GM19240 (cell line): ENCODE measurements around the gene ALPP.
"Not testable (repeated sequence)": the region's sequence is repeated elsewhere in the genome, so short reads cannot be mapped to it uniquely, and the experiment has no call there.

Experiments used
- DNase-seq: peaks from one replicate; pipeline ENCODE4 v3.0.0; 2011; ENCODE audit warnings: low spot score; ENCODE audit not compliant: insufficient read length

Gene ALPP

DNA sequence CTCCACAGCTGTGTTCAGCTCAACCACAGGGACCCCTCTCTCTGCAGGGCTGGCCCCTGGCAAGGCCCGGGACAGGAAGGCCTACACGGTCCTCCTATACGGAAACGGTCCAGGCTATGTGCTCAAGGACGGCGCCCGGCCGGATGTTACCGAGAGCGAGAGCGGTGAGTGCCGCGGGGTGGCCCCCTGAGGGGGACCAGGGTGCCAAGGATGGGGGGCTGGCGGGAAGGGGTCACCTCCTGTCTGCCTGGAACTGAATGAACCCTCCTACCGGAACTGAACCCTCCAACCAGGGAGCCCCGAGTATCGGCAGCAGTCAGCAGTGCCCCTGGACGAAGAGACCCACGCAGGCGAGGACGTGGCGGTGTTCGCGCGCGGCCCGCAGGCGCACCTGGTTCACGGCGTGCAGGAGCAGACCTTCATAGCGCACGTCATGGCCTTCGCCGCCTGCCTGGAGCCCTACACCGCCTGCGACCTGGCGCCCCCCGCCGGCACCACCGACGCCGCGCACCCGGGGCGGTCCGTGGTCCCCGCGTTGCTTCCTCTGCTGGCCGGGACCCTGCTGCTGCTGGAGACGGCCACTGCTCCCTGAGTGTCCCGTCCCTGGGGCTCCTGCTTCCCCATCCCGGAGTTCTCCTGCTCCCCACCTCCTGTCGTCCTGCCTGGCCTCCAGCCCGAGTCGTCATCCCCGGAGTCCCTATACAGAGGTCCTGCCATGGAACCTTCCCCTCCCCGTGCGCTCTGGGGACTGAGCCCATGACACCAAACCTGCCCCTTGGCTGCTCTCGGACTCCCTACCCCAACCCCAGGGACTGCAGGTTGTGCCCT lies 2.9 kb downstream of the ALPP start:
- DNase-seq, result not testable (repeated sequence)

DNA sequence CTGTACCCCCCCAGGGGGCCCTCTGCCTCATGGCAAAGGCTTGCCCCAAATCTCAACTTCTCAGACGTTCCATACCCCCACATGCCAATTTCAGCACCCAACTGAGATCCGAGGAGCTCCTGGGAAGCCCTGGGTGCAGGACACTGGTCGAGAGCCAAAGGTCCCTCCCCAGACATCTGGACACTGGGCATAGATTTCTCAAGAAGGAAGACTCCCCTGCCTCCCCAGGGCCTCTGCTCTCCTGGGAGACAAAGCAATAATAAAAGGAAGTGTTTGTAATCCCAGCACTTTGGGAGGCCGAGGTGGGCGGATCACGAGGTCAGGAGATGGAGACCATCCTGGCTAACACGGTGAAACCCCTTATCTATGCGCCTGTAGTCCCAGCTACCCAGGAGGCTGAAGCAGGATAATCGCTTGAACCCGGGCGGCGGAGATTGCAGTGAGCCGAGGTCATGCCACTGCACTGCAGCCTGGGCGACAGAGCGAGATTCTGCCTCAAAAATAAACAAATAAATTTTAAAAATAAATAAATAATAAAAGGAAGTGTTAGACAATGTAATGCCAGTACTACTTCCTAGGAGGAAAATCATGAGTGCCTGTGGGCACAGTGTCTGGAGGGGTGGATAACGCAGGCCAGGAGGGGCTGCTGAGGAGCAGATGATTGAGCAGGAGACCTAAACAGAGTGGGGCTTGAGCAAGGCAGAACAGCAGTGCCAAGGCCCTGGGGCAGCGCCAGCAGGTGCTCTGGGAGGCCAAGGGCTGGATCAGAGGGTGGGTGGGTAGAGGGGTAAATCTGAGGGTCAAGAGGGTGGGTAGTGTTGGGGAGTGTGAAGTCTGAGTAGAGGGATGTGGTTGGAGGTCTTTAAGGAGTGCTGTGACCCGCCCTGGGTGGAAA lies 4.0 kb downstream of the ALPP start:
- no peak for DNase-seq

DNA sequence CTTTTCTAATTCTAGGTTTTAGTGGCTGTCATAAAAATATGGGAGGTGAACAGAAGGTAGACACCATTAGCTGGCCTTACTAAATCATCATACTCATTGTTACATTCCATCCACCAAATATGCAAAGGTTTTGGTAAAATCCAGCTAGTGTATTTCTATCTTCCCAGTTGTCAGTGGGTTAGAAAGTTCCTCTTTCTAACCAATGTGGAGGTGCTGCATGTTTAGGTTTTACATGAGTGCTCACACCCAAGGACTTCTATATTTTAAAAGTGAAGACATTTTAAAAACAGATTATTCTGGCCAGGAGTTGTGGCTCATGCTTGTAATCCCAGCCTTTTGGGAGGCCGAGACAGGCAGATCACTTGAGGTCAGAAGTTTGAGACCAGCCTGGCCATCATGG lies 5.9 kb downstream of the ALPP start:
- no peak for DNase-seq

DNA sequence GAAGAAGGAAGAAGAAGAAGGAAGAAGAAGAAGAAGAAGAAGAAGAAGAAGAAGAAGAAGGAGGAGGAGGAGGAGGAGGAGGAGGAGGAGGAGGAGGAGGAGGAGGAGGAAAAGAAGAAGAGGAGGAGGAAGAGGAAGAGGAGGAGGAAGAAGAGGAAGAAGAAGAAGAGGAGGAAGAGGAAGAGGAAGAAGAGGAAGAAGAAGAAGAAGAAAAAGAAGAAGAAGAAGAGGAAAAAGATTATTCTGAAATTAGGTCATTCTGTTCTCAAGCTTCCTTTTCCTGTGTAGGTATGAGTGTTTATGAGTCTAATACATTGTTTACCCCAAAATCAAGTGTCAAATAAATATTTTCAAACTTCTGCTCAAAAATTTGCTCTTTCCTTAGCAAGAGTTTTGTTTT lies 6.5 kb downstream of the ALPP start:
- not testable (repeated sequence) for DNase-seq

DNA sequence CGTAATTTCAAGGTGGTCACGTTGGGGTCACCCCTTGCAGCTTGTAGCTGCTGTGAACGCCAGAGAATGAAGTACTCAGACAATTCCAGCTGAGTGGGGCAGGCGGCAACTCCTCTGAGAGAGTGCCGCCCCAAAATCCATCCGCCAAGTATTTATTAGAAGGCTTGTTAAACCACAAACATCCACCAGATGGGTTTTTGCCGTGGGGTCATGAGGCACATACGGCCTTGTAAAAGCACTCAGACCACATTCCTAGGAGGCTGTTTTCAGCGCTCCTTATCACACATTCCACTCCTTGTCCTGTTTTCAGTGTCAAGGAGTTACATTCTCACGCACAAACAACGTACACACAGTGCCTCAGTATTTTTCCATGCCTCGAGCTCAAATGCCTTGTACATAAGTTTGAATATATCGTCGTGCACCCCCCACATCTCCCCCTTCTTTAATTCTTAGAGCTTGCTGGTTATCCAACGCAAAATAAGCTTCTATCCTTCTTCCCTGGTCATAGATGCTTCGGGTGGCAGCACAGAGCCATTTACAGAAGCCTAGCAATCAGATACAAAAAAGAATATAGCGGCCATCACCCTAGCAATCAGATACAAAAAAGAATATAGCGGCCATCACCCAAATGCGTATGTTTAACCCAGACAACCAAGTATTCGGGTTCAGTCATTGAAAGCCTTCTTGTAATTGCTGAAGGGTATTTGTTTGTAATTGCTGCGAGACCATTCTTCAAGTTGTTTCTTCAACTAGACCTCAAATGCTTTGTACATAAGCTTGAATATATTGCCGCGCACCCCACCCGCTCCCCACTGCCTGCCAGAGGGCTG lies 7.3 kb downstream of the ALPP start:
- DNase-seq, result no peak

DNA sequence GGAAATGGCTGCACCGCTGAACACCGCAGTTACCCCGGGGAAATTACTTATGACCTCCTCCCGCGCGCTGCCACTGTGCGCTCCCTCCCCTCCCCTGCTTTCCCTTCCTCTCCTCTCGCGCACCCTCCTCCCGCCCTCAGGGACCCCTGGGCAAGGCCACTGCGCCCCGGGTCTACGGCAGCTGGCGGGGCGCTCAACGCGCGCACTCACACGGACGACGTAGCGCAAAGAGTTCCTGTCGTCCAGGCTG lies 7.9 kb downstream of the ALPP start:
- DNase-seq, result no peak

DNA sequence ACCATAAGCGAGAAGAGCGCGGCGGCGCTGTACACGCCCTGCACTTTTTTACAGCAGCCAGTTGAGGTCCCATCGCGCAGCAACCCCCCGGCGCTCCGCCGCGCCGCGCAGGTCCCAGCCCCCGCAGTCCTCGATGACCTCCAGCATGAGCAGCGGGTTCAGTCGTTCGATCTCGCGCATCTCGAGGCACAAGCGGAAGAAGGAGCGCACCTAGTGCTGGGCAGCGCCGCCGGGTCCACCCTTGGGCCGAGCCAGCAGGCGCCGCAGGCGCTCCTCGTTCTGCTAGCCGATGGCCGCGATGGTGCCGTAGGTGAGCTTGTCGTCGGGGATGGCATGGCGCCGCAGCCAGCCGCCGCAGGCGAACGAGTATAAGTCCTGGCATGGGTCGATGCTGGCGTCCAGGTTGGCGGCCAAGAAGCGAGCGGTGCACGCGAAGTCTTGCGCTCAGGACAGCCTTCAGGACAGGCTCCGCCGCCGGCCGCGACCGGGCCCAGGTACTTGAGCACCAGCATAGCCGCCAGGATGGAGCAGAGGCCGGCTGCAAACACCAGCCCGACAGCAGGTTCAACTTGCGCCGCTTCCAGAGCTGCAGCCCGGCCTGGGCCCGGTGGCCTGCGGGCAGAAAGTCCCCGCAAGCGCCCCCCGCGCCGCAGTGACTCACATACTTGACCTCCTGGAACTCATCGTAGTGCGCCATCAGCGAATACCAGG lies 8.3 kb downstream of the ALPP start:
- no peak for DNase-seq

DNA sequence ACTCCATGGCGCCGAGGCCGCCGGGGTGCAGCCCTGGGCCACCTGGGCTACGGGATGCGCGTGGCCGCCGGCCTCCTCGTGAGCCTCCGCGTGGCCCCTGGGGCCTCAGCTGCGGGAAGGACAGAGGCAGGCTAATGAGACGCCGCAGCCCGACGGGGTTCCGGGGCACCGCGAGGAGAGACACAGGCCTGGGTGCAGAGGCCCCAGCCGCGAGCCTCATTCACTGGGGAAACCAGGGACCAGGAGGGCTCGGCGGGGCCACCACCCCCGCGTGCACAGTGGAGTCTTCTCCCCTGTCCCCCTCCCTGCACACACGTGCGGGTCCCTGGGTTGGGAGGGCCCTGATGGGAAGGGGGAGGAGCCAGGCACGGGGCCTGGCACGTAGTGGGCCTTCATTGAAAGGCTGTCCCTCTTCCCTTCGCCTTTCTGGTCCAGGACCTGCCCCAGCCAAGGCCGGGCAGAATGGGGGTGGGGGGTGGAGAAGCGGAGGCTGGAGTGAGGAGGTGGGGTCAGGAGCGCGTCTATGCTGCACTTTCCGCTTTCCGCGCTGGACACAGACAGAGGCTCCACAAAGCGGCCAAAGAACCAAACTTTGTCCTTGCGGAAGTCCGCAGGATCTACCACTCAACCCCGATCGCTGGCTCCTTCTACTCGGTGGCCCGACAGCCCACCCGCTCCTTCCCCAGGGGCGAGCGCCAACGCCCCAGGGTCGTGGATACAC lies 9.1 kb downstream of the ALPP start:
- DNase-seq, result no peak

DNA sequence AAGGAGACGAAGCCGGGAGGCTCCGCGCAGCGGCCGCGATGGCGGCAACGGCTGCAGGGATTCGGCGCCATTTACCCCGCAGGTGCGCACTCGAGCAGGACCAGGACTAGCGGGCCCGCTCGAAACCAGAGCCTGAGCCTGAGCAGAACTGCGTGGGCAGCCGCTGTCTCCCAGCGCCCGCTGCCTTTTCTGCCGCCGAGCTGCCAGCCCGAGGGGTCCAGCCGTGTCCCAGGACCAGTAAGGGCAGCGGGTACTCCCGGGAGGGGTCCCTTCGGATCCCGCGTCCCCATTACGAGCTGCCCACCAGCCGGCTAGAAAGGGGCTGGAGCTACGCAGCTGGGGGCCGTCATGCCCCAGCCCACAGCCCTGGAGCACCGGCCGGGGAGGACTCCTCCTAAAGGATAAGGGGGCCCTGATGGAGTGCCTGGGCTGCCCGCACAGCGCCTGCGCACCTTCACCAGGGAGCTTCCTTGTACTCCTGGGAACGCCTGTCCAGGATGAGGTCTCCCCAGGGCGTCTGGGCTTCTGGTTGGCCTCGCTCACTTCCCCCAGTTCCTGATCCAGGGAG lies 9.9 kb downstream of the ALPP start:
- DNase-seq, result no peak

DNA sequence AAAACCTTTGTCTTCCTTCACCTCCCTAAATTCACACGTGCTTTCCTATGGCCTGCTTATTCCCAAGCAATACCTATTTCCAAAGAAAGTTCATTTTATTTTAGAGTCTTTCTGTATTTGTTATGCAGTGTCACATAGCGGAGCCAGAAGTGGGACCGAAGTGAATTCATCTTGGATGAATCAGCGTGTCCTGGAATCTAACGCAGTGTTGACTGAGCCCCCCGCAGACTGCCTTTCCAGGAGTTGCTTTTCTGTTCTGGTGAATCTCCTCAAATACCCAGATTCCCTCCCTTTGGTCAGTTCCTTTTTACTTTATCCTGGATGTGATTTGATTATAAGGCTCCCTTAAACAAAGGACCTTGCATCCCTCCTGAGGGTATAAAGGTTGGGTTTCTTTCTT lies 10.8 kb downstream of the ALPP start:
- no peak for DNase-seq

DNA sequence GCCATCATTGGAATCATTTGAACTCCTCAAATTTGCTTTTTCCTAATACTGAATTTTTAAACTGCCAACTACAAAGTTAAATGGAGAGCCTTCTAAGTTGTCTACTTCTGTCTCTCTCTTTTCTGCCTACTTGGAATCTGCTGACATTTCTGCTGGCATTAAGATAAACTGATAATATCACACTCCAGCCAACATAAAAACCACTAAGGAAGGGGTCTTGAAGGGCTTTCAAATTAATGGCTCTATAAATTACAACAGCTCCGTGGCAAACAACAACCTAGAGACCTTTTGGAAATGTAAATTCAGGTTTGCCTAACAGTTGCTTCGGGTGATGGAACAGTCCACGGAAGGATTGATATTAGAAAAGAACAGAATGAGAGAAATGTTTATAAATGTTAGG lies 12.1 kb downstream of the ALPP start:
- no peak for DNase-seq

DNA sequence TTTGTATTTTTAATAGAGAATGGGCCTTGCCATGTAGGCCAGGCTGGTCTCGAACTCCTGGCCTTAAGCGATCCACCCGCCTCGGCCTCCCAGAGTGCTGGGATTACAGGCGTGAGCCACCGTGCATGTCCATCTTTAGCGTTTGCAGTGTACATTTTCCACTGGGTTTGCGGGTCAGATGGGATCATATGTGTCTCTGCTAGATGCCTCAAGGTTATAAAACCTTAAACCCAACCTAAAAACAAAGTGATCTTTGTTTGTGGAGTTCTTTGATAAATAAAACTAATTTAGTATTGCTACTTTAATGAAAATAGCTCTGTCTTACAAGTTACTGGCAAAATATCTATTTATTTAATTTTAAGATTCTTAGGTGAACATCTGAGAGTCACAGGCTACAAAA lies 15.0 kb downstream of the ALPP start:
- no peak for DNase-seq

DNA sequence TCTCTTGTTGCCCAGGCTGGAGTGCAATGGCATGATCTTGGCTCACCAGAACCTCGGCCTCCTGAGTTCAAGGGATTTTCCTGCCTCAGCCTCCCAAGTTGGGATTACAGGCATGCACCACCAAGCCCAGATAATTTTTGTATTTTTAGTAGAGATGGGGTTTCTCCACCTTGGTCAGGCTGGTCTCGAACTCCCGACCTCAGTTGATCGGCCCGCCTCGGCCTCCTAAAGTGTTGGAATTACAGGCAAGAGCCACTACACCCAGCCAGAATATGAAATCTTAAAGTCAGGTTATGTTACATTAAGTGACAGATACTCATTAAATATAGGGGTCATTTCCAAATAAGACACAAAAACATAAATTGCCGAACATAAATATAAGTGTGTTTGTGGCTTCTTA lies 15.9 kb downstream of the ALPP start:
- not testable (repeated sequence) for DNase-seq

DNA sequence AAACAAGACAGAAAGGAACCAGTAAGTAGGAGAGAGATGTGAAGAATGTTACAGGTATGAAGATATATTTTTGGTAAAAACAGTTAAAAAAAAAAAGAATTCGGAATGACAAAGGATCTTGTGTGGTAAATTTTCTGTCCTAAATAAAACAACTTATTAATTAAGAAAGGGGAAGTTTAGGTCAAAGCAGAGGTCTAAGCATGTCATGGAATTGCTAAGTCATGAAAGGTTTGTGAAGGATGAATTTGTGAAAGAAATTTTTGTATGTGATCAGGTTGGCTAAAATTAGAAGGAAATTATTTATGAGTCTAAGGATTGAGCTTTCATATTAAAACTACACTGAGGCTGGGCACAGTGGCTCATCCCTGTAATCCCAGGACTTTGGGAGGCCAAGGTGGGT lies 17.0 kb downstream of the ALPP start:
- DNase-seq, result no peak

DNA sequence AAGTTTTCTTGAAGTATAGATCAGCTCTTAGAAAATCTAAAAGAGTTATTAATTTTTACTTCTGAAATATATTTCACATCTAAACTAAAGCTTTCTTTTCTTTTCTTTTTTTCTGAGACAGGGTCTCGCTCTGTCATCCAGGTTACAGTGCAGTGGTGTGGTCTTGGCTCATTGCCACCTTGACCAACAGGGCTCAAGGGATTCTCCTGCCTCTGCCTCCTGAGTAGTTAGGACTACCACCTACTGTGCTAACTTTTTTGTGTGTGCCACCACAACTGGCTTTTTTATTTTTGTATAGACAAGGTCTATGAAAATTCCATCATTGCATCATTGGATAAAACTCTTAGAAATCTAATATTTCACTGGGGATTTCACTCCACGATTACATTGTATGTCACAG lies 18.1 kb downstream of the ALPP start:
- DNase-seq, result no peak

DNA sequence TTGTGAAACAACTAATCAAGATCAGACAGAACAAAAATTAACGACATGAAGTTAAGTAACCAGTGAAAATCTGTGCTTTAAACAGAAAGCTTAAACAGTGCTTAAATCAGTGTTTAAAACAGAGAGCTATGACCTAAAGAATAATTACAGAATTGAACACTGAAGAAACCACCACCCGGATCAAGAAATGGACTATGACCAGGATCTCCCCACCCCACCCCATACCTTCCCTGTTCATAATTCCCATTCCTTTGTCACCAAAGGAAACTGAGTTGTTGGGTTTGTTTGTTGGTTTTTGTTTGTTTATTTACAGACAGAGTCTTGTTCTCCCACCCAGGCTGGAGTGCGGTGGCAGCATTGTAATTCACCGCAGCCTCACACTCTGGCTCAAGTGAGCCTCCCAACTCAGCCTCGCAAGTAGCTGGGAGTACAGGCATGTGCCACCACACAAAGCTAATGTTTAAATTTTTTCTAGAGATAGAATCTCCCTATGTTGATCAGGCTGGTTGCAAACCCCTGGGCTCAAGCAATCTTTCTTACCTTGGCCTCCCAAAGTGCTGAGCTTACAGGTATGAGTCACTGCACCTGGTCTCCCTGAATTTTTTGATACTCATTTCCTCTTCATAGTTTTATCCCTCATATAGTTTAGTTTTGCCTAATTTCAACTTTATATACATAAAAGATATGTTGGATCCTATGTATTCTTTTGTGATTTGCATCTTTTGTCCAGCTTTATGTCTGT lies 19.9 kb downstream of the ALPP start:
- DNase-seq, result no peak

DNA sequence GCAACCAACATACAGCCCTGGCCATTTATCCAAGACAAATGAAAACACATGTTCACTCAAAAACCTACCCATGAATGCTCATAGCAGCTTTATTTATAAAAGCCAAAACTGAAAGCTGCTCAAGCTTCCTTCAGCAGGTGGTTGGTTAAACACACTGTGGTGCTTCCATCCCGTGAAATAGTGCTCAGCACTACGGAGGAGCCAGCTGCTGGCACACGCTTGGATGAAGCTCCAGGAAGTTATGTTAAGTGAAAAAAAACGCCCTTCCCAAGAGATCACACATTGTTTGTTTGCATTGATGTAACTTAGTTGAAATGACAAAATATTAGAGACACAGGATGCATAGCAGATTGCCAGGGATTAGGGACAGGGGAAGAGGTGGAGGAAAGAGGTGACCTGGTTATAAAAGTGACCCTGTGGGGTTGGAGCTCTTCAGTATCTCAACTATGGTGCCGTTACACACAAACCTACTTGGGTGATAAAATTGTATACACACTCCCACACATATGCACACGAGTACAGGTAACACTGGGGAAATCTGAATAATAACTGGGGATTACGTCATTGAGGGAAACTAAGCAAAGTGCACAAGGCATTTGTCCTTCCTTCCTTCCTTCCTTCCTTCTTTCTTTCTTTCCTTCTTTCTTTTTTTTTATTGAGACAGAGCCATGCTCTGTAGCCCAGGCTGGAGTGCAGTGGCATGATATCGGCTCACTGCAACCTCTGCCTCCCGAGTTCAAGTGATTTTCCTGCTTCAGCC lies 21.9 kb downstream of the ALPP start:
- DNase-seq, result no peak

DNA sequence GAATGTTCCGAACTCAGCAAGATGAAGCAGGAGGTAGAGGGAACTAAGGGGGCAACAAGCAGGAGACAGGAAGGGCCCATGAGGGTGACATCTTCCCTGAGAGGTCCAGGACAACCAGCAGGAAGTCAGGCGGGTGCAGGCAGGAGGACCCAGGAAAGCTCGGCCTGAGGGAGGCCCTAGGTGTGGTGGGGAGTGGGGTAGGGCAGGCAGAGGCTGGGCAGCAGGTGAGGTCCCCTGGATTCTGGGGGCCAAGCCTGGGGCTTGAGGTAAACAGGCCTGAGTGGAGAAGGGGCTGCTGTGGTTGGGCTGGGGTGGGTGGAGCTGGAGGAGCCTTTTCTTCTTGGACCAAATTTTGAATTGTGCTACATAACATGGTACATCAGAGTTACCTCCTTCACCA lies 24.0 kb downstream of the ALPP start:
- no peak for DNase-seq

DNA sequence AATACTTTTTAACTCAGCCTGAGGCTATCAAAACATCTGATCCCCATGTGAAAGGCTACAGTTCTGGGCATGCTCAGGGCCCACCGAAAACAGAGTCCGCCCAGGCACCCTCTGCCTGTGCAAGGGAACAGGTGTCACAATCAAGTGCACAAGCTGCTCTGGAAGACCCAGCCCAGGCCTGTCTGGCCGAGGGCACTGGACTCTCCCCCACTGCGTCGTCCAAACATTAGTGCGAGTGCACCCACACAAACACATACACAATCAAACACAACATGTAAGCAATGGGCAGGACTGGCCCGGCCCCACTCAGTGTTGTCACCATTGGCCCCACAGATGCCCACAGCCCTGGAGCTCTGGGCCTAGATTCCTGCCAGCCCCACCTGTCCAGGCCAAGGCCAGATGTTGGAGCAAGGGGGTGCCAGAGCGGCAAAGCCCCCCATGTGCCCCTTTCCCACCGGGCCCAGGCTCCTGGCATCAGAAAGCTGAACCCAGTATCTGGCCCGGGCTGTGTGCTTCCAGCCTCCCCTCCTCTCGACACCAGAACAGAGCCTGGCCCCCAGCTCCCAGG lies 27.5 kb downstream of the ALPP start:
- no peak for DNase-seq
